GM12878 (cell line): Measurements from ENCODE around the gene RASL11A. TPM values are rescaled to one million over a fixed set of nuclear protein-coding genes. Genes with fewer than 3 reads are reported as not detected.

Source experiments
- ATAC-seq: fragments of 200-7000 bp; cut with Tn5 transposase; 3 replicates; pipeline ENCODE4 v1.9.1; 2020; ENCODE audit warnings: mild to moderate bottlenecking, moderate library complexity
- BruUV-seq: library from RNA; stranded (reverse); fragments of 400-500 nt; replicated peaks from 2 replicates; lab custom pipeline; 2021; lab: Mats Ljungman, UMichigan
- CTCF ChIA-PET: fragments of 300-600 bp; sonication (Branson Sonifier 250); formaldehyde crosslinking; extraction: SDS; loops from one replicate; lab custom pipeline; 2021; ENCODE audit warnings: inconsistent platforms; lab: Yijun Ruan, JAX
- POLR2A ChIA-PET: fragments of 350-600 bp; formaldehyde crosslinking; extraction: SDS; loops from one replicate; lab custom pipeline; 2021; ENCODE audit warnings: inconsistent platforms; lab: Charles Lee
- RAD21 ChIA-PET: fragments of 300-600 bp; sonication (Branson Sonifier 250); formaldehyde crosslinking; loops from one replicate; lab custom pipeline; 2023; ENCODE audit warnings: antibody characterized with exemption; ENCODE audit not compliant: unreplicated experiment; lab: Charles Lee
- SMC1A ChIA-PET: fragments of 300-600 bp; sonication (Branson Sonifier 250); formaldehyde crosslinking; loops from one replicate; lab custom pipeline; 2023; ENCODE audit not compliant: unreplicated experiment, uncharacterized antibody; lab: Charles Lee
- DNase-seq: peaks from one replicate; pipeline ENCODE4 v3.0.0-alpha.2; 2011; ENCODE audit warnings: low read depth, low spot score
- FAIRE-seq: peaks from 3 replicates; lab custom pipeline; 2011; peaks lifted over from hg19 to GRCh38; lab: Jason Lieb, UNC
- H2AFZ ChIP-seq: 2 replicates; pipeline ENCODE4 v1.6.0; 2011; ENCODE audit warnings: low read depth, low read length, control low read depth; ENCODE audit not compliant: control insufficient read depth
- H3K27ac ChIP-seq: 2 replicates; pipeline ENCODE4 v1.5.1; 2011; ENCODE audit warnings: control low read depth; ENCODE audit not compliant: control insufficient read depth, insufficient read depth
- H3K27me3 ChIP-seq, 2 experiments: replicated peaks in 1 of 2; 2 replicates each; pipeline versions ENCODE4 v1.6.0 to v1.6.1; 2011; ENCODE audit warnings: low read length in 1 of 2; ENCODE audit not compliant: control insufficient read depth in 2 of 2, insufficient read depth in 2 of 2
- H3K36me3 ChIP-seq, 2 experiments: 2 replicates each; pipeline ENCODE4 v1.5.1; 2011; ENCODE audit warnings: low read length in 1 of 2; ENCODE audit not compliant: control insufficient read depth in 2 of 2, insufficient read depth in 2 of 2
- H3K4me1 ChIP-seq: 2 replicates; pipeline ENCODE4 v1.6.1; 2011; ENCODE audit warnings: mild to moderate bottlenecking, low read length, moderate library complexity, mixed read lengths; ENCODE audit not compliant: control insufficient read depth, insufficient read depth
- H3K4me2 ChIP-seq: 2 replicates; pipeline ENCODE4 v1.6.0; 2011; ENCODE audit warnings: control low read depth; ENCODE audit not compliant: control insufficient read depth, insufficient read depth
- H3K4me3 ChIP-seq: fragments of 200-600 bp; sonication (generic); 2 replicates; pipeline ENCODE4 v1.5.1; 2016
- H3K79me2 ChIP-seq: 2 replicates; pipeline ENCODE4 v1.6.0; 2011; ENCODE audit warnings: low read length; ENCODE audit not compliant: control insufficient read depth, insufficient read depth
- H3K9ac ChIP-seq: 2 replicates; pipeline ENCODE4 v1.8.0; 2011; ENCODE audit warnings: low read length, control low read depth, mixed read lengths; ENCODE audit not compliant: control insufficient read depth, insufficient read depth
- H3K9me3 ChIP-seq: replicated peaks from 3 replicates; pipeline ENCODE4 v1.5.1; 2011; ENCODE audit warnings: mild to moderate bottlenecking, low read length; ENCODE audit not compliant: control insufficient read depth, insufficient read depth
- H4K20me1 ChIP-seq: 2 replicates; pipeline ENCODE4 v1.6.0; 2011; ENCODE audit not compliant: control insufficient read depth, insufficient read depth
- BRCA1 ChIP-seq: IDR thresholded peaks from 2 replicates; pipeline ENCODE4 v1.6.1; 2011; ENCODE audit warnings: low read depth, low read length, improper control_type of control experiment
- CBX3 ChIP-seq: fragments of 200-600 bp; sonication (generic); IDR thresholded peaks from 2 replicates; pipeline ENCODE4 v1.6.1; 2016; ENCODE audit warnings: low read depth, borderline replicate concordance
- HDAC6 ChIP-seq: fragments of 200-600 bp; sonication (generic); IDR thresholded peaks from one replicate; pipeline ENCODE4 v1.8.0; 2017; ENCODE audit warnings: antibody characterized with exemption; ENCODE audit not compliant: unreplicated experiment
- NFIC ChIP-seq: IDR thresholded peaks from 2 replicates; pipeline ENCODE4 v1.6.1; 2012; ENCODE audit warnings: low read depth, mild to moderate bottlenecking, inconsistent platforms, low read length, moderate library complexity
- PML ChIP-seq: IDR thresholded peaks from 2 replicates; pipeline ENCODE4 v1.6.1; 2012; ENCODE audit warnings: low read length, inconsistent platforms
- SMAD1 ChIP-seq: fragments of 450-650 bp; IDR thresholded peaks from 2 replicates; pipeline ENCODE4 v1.6.1; 2018; ENCODE audit warnings: mild to moderate bottlenecking, low read depth; ENCODE audit not compliant: partially characterized antibody
- ZNF217 ChIP-seq: fragments of 450-650 bp; IDR thresholded peaks from 2 replicates; pipeline ENCODE4 v1.6.1; 2017; ENCODE audit warnings: antibody characterized with exemption, mild to moderate bottlenecking
- ZNF274 ChIP-seq: IDR thresholded peaks from one replicate; pipeline ENCODE4 v1.8.0; 2011; ENCODE audit not compliant: insufficient read length, insufficient read depth
- ZNF622 ChIP-seq: fragments of 450-650 bp; IDR thresholded peaks from 2 replicates; pipeline ENCODE4 v1.6.1; 2017; ENCODE audit warnings: mild to moderate bottlenecking, inconsistent platforms
- WGBS: methylation state at CpG from one replicate; pipeline ENCODE4 v1.1.6; 2016; ENCODE audit warnings: low lambda C conversion rate; ENCODE audit not compliant: insufficient replicate concordance, insufficient coverage; ENCODE audit errors: missing lambda C conversion rate; 5-methylcytosine and 5-hydroxymethylcytosine counted together
- in situ Hi-C: fragments of 300-500 bp; cut with MboI; formaldehyde crosslinking; loops from 9 replicates; pipeline ENCODE4 v1.14.3; 2018; ENCODE audit warnings: mixed read lengths
- intact Hi-C: fragments of 100-400 bp; cut with micrococcal nuclease; formaldehyde crosslinking; loops from one replicate; pipeline ENCODE4 v1.14.2; 2022; ENCODE audit not compliant: unreplicated experiment
- polyA plus RNA-seq, 11 experiments: library from polyadenylated mRNA; depleted of rRNA in 4 of 11; unstranded in 6 of 11; stranded (reverse) in 5 of 11; fragments of >200 nt; fragmentation: Nextera tagmentation in 4 of 11; fragmentation: Illumina TruSeq in 1 of 11; extraction: Ambion mirVana in 4 of 11; extraction: Trizol in 1 of 11; gene quantifications; 1 replicate in 1 of 11; 2 replicates in 10 of 11; pipeline versions ENCODE4 v1.2.1 to v1.2.3, GENCODE V29; 2011 to 2016; ENCODE audit warnings: inconsistent platforms in 2 of 11, missing spikeins in 2 of 11, low read depth in 1 of 11
- total RNA-seq, 4 experiments: library from RNA; depleted of rRNA in 3 of 4; stranded (reverse); fragments of >200 nt in 3 of 4; fragmentation: Illumina TruSeq in 1 of 4; extraction: Trizol in 1 of 4; gene quantifications; 2 replicates each; pipeline versions ENCODE4 v1.2.1 to v1.2.3, GENCODE V29; 2013 to 2021

RASL11A gene
- total and polyA plus RNA-seq, 10 of the 15 experiments (the other 5 are each of a cell fraction or from before 2014, with no cell fraction given): 0.04 to 1.3 (median 0.41) TPM; not detected in 1

- Histone ChIP-seq H3K4me2 (no peak overlapping the region), H3K4me1 (no peaks in the 10 kb centered on the region), H3K27me3 (no peaks in the 10 kb centered on the region), H3K36me3 (no peaks in the 10 kb centered on the region), H4K20me1 (no peaks in the 10 kb centered on the region), H3K4me3 (no peak overlapping the region), H2AFZ (no peak overlapping the region), H3K9ac (no peak overlapping the region), H3K27ac (no peak overlapping the region), H3K9me3 (no peaks in the 10 kb centered on the region), H3K79me2 (no peaks in the 10 kb centered on the region)
- FAIRE-seq (no peak), ATAC-seq (no peak), DNase-seq (no peak)
- ChIA-PET SMC1A (interaction anchor here (0.6 to 1.3 kb wide), 5 partner anchors 29 to 464 kb away, joined by 3 read pairs; no protein-coding TSS in a partner anchor), CTCF (interaction anchor here (0.6 to 2.2 kb wide), 6 partner anchors 9 to 289 kb away, joined by 3 to 8 read pairs (median 4); no protein-coding TSS in a partner anchor), RAD21 (interaction anchor here (1.1 to 1.3 kb wide), 2 partner anchors 289 to 302 kb away, joined by 3 to 4 read pairs; no protein-coding TSS in a partner anchor), POLR2A (no interaction called here)
- TF ChIP-seq NFIC (no peak), ZNF217 (no peak), ZNF622 (no peak), PML (no peak), HDAC6 (no peak), SMAD1 (no peak), ZNF274 (no peak), BRCA1 (no peak), CBX3 (no peak)
- in situ Hi-C loops: no loop called here
- intact Hi-C loops: no loop called here
- BruUV-seq: no TSS peak
- 0% methylated on average over 1 of the region's 1 CpG for WGBS
These were observed 4.0 kb downstream of the RASL11A start for GRCh38 chr13:27274631-27275030.
